GM12878 (cell line): ENCODE data around the gene CDH4. TPM values are rescaled to one million over a fixed set of nuclear protein-coding genes. Genes with fewer than 3 reads are reported as not detected.

Experiments
- ETV6 ChIP-seq, 2 experiments: fragments of 450-650 bp in 1 of 2; IDR thresholded peaks in 1 of 2; conservative IDR thresholded peaks in 1 of 2; 2 replicates each; pipeline ENCODE4 v1.6.1; 2014; ENCODE audit warnings: antibody characterized with exemption in 1 of 2, borderline replicate concordance in 1 of 2, low read depth in 1 of 2, mild to moderate bottlenecking in 1 of 2, moderate library complexity in 1 of 2
- LARP7 ChIP-seq: fragments of 450-650 bp; IDR thresholded peaks from 2 replicates; pipeline ENCODE4 v1.6.1; 2017; ENCODE audit warnings: mild to moderate bottlenecking
- RBBP5 ChIP-seq: fragments of 200-600 bp; sonication (generic); conservative IDR thresholded peaks from 2 replicates; pipeline ENCODE4 v1.6.1; 2016
- polyA plus RNA-seq, 11 experiments: library from polyadenylated mRNA; depleted of rRNA in 4 of 11; unstranded in 6 of 11; stranded (reverse) in 5 of 11; fragments of >200 nt; fragmentation: Nextera tagmentation in 4 of 11; fragmentation: Illumina TruSeq in 1 of 11; extraction: Ambion mirVana in 4 of 11; extraction: Trizol in 1 of 11; gene quantifications; 1 replicate in 1 of 11; 2 replicates in 10 of 11; pipeline versions ENCODE4 v1.2.1 to v1.2.3, GENCODE V29; 2011 to 2016; ENCODE audit warnings: inconsistent platforms in 2 of 11, missing spikeins in 2 of 11, low read depth in 1 of 11
- total RNA-seq, 4 experiments: library from RNA; depleted of rRNA in 3 of 4; stranded (reverse); fragments of >200 nt in 3 of 4; fragmentation: Illumina TruSeq in 1 of 4; extraction: Trizol in 1 of 4; gene quantifications; 2 replicates each; pipeline versions ENCODE4 v1.2.1 to v1.2.3, GENCODE V29; 2013 to 2021
- TF ChIP-seq, protein P1 (sequence below): fragments of 450-650 bp; IDR thresholded peaks from 2 replicates; pipeline ENCODE4 v1.6.1; 2017; ENCODE audit warnings: mild to moderate bottlenecking, moderate library complexity
- TF ChIP-seq, protein P2 (sequence below): fragments of 450-650 bp; IDR thresholded peaks from 2 replicates; pipeline ENCODE4 v1.6.1; 2017; ENCODE audit warnings: antibody characterized with exemption, mild to moderate bottlenecking, moderate library complexity
- TF ChIP-seq, protein P3 (sequence below): IDR thresholded peaks from 2 replicates; pipeline ENCODE4 v1.6.1; 2012; ENCODE audit warnings: improper control_type of control experiment, low read depth, low read length; ENCODE audit not compliant: insufficient replicate concordance
- TF ChIP-seq, protein P4 (sequence below): IDR thresholded peaks from 2 replicates; pipeline ENCODE4 v1.6.1; 2011; ENCODE audit warnings: mild to moderate bottlenecking, low read depth, low read length, moderate library complexity; ENCODE audit not compliant: insufficient replicate concordance

Gene CDH4
- total and polyA plus RNA-seq, 10 of the 15 experiments (the other 5 are each of a cell fraction or from before 2014, with no cell fraction given) = not detected

DNA sequence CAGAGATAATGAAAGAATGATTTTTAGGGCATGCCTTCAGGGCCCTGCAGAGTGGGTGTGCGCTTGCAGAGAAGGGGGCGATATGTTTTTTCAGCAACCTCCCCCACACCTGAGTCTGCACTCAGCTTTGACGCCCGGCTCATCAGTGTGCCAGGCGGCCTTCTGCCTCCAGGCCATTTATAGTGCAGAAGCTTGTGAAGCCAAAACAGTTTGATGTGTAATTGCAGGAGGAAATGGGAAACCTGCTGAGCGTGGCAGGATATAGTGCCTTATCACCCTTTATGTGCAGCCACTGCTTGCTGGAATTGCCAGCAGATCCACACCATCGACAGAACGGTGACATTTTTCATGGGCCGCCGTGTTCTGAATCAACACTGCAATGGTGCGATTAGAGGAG lies 178.2 kb downstream of the CDH4 start (continued):
- TF ChIP-seq, protein P1, sequence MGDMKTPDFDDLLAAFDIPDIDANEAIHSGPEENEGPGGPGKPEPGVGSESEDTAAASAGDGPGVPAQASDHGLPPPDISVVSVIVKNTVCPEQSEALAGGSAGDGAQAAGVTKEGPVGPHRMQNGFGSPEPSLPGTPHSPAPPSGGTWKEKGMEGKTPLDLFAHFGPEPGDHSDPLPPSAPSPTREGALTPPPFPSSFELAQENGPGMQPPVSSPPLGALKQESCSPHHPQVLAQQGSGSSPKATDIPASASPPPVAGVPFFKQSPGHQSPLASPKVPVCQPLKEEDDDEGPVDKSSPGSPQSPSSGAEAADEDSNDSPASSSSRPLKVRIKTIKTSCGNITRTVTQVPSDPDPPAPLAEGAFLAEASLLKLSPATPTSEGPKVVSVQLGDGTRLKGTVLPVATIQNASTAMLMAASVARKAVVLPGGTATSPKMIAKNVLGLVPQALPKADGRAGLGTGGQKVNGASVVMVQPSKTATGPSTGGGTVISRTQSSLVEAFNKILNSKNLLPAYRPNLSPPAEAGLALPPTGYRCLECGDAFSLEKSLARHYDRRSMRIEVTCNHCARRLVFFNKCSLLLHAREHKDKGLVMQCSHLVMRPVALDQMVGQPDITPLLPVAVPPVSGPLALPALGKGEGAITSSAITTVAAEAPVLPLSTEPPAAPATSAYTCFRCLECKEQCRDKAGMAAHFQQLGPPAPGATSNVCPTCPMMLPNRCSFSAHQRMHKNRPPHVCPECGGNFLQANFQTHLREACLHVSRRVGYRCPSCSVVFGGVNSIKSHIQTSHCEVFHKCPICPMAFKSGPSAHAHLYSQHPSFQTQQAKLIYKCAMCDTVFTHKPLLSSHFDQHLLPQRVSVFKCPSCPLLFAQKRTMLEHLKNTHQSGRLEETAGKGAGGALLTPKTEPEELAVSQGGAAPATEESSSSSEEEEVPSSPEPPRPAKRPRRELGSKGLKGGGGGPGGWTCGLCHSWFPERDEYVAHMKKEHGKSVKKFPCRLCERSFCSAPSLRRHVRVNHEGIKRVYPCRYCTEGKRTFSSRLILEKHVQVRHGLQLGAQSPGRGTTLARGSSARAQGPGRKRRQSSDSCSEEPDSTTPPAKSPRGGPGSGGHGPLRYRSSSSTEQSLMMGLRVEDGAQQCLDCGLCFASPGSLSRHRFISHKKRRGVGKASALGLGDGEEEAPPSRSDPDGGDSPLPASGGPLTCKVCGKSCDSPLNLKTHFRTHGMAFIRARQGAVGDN = no peak
- TF ChIP-seq ETV6 (conservative IDR thresholded peaks at IDR 0.05 in 1 of 2, IDR thresholded peaks at IDR 0.05 in 1 of 2; ENCODE audit: borderline replicate concordance in 1 of 2, low read depth in 1 of 2) (no peak), RBBP5 (no peak), LARP7 (no peak)
- TF ChIP-seq, protein P2, sequence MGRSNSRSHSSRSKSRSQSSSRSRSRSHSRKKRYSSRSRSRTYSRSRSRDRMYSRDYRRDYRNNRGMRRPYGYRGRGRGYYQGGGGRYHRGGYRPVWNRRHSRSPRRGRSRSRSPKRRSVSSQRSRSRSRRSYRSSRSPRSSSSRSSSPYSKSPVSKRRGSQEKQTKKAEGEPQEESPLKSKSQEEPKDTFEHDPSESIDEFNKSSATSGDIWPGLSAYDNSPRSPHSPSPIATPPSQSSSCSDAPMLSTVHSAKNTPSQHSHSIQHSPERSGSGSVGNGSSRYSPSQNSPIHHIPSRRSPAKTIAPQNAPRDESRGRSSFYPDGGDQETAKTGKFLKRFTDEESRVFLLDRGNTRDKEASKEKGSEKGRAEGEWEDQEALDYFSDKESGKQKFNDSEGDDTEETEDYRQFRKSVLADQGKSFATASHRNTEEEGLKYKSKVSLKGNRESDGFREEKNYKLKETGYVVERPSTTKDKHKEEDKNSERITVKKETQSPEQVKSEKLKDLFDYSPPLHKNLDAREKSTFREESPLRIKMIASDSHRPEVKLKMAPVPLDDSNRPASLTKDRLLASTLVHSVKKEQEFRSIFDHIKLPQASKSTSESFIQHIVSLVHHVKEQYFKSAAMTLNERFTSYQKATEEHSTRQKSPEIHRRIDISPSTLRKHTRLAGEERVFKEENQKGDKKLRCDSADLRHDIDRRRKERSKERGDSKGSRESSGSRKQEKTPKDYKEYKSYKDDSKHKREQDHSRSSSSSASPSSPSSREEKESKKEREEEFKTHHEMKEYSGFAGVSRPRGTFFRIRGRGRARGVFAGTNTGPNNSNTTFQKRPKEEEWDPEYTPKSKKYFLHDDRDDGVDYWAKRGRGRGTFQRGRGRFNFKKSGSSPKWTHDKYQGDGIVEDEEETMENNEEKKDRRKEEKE = no peak
- TF ChIP-seq, protein P3, sequence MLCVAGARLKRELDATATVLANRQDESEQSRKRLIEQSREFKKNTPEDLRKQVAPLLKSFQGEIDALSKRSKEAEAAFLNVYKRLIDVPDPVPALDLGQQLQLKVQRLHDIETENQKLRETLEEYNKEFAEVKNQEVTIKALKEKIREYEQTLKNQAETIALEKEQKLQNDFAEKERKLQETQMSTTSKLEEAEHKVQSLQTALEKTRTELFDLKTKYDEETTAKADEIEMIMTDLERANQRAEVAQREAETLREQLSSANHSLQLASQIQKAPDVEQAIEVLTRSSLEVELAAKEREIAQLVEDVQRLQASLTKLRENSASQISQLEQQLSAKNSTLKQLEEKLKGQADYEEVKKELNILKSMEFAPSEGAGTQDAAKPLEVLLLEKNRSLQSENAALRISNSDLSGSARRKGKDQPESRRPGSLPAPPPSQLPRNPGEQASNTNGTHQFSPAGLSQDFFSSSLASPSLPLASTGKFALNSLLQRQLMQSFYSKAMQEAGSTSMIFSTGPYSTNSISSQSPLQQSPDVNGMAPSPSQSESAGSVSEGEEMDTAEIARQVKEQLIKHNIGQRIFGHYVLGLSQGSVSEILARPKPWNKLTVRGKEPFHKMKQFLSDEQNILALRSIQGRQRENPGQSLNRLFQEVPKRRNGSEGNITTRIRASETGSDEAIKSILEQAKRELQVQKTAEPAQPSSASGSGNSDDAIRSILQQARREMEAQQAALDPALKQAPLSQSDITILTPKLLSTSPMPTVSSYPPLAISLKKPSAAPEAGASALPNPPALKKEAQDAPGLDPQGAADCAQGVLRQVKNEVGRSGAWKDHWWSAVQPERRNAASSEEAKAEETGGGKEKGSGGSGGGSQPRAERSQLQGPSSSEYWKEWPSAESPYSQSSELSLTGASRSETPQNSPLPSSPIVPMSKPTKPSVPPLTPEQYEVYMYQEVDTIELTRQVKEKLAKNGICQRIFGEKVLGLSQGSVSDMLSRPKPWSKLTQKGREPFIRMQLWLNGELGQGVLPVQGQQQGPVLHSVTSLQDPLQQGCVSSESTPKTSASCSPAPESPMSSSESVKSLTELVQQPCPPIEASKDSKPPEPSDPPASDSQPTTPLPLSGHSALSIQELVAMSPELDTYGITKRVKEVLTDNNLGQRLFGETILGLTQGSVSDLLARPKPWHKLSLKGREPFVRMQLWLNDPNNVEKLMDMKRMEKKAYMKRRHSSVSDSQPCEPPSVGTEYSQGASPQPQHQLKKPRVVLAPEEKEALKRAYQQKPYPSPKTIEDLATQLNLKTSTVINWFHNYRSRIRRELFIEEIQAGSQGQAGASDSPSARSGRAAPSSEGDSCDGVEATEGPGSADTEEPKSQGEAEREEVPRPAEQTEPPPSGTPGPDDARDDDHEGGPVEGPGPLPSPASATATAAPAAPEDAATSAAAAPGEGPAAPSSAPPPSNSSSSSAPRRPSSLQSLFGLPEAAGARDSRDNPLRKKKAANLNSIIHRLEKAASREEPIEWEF = no peak
- TF ChIP-seq, protein P4, sequence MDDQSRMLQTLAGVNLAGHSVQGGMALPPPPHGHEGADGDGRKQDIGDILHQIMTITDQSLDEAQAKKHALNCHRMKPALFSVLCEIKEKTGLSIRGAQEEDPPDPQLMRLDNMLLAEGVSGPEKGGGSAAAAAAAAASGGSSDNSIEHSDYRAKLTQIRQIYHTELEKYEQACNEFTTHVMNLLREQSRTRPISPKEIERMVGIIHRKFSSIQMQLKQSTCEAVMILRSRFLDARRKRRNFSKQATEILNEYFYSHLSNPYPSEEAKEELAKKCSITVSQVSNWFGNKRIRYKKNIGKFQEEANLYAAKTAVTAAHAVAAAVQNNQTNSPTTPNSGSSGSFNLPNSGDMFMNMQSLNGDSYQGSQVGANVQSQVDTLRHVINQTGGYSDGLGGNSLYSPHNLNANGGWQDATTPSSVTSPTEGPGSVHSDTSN = no peak
